ENCODE results near the gene KRTAP26-1.

- no peak for TF ChIP-seq CTCF (IDR thresholded peaks at IDR 0.05; ENCODE audit: insufficient read depth, low read depth, low read length)
- no peak for TF ChIP-seq EZH2 (IDR thresholded peaks at IDR 0.05; ENCODE audit: insufficient read depth, low read length)
Observed at GRCh38 chr21:30271156-30271555, 49.0 kb downstream of the KRTAP26-1 start.
